ENCODE measurements around the gene PAIP2B.

GRCh38 chr2:71191570-71191943 lies 35.3 kb downstream of the PAIP2B start:
- TF ChIP-seq CTCF (conservative IDR thresholded peaks at IDR 0.05; ENCODE audit: low read depth, low read length) (no peak), EZH2 (IDR thresholded peaks at IDR 0.05; ENCODE audit: low read length, unreplicated experiment) (no peak)

Measured in PC-3 (cell line).